GM18867 (cell line): ENCODE measurements around the gene TCL1A.
"Not testable (repeated sequence)": the region's sequence is repeated elsewhere in the genome, so short reads cannot be mapped to it uniquely, and the experiment has no call there.

Experiments
- ATAC-seq: cut with Tn5 transposase; IDR thresholded peaks from one replicate; pipeline ENCODE4 v1.9.1; 2021; ENCODE audit warnings: mild to moderate bottlenecking, moderate library complexity; ENCODE audit not compliant: unreplicated experiment

TCL1A gene

GRCh38 chr14:95713596-95714371 lies at the start of gene TCL1A:
TCL1A (minus strand) TSS chr14:95714125; CDS start chr14:95714066, 59 bp downstream.
- peak; percentile 81 for ATAC-seq

GRCh38 chr14:95763032-95763431 lies 49.1 kb upstream of the TCL1A start:
- not testable (repeated sequence) for ATAC-seq

- ATAC-seq = no peak
These were observed 47.5 kb upstream of the TCL1A start for GRCh38 chr14:95761436-95761835.

GRCh38 chr14:95760596-95760995 lies 46.7 kb upstream of the TCL1A start:
- ATAC-seq = no peak

- no peak for ATAC-seq
These were observed 46.0 kb upstream of the TCL1A start for GRCh38 chr14:95759941-95760340.

GRCh38 chr14:95758331-95758730 lies 44.4 kb upstream of the TCL1A start:
- no peak for ATAC-seq

- no peak for ATAC-seq
These were observed 42.8 kb upstream of the TCL1A start for GRCh38 chr14:95756751-95757150.

GRCh38 chr14:95756127-95756526 lies 42.2 kb upstream of the TCL1A start:
- ATAC-seq = no peak

GRCh38 chr14:95741781-95742180 lies 27.9 kb upstream of the TCL1A start:
- ATAC-seq = no peak

- ATAC-seq = no peak
These were observed 27.1 kb upstream of the TCL1A start for GRCh38 chr14:95741038-95741490.

GRCh38 chr14:95739356-95739755 lies 25.4 kb upstream of the TCL1A start:
- no peak for ATAC-seq

- ATAC-seq = no peak
These were observed 19.3 kb upstream of the TCL1A start for GRCh38 chr14:95733212-95733611.

- ATAC-seq = no peak
These were observed 16.2 kb upstream of the TCL1A start for GRCh38 chr14:95730126-95730525.

- ATAC-seq = not testable (repeated sequence)
These were observed 15.6 kb upstream of the TCL1A start for GRCh38 chr14:95729402-95730028.

GRCh38 chr14:95727056-95727700 lies 13.3 kb upstream of the TCL1A start:
- ATAC-seq = no peak

GRCh38 chr14:95725685-95726336 lies 11.9 kb upstream of the TCL1A start:
- peak; percentile 81 for ATAC-seq

GRCh38 chr14:95722525-95723190 lies 8.7 kb upstream of the TCL1A start:
- no peak for ATAC-seq

- no peak for ATAC-seq
These were observed 1.5 kb downstream of the TCL1A start for GRCh38 chr14:95712398-95712797.

GRCh38 chr14:95711476-95712176 lies 2.3 kb downstream of the TCL1A start:
- ATAC-seq = no peak

- no peak for ATAC-seq
These were observed 3.8 kb downstream of the TCL1A start for GRCh38 chr14:95710106-95710505.
